Measurements from ENCODE around the gene CBLB.

CBLB gene

GRCh38 chr3:105714453-105714852, 154.4 kb downstream of the CBLB start:
- no peak for DNase-seq (ENCODE audit: low read depth)
- no peak for TF ChIP-seq CTCF (conservative IDR thresholded peaks at IDR 0.05; ENCODE audit: low read depth, low read length)
- no peak overlapping the region for H3K4me3 ChIP-seq (ENCODE audit: low read length)

GRCh38 chr3:105708980-105709379, 159.8 kb downstream of the CBLB start:
- no peak for TF ChIP-seq CTCF (conservative IDR thresholded peaks at IDR 0.05; ENCODE audit: low read depth, low read length)
- no peak overlapping the region for H3K4me3 ChIP-seq (ENCODE audit: low read length)
- DNase-seq (ENCODE audit: low read depth) = no peak

DNA sequence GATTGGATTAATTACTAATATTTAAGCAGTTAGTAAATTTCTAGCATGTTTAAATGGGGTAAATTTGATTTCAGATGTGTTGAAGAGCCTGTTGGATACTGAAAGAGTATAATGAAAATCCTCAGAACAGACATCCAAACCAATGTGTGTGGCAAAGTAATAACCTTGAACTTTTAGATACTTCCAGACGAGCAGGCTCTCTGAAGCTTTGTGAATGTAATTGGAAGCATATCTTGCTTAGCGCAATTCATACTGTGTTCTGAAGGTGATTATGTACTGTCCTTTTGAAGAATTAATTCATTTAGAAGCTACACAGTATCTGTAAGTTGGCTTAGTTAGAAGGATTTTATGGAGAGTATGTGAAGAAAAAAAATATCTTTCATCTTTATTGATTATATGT, 161.8 kb downstream of the CBLB start:
- no peak for DNase-seq (ENCODE audit: low read depth)

GRCh38 chr3:105704726-105705410, 163.9 kb downstream of the CBLB start:
- no peak for DNase-seq (ENCODE audit: low read depth)
- TF ChIP-seq CTCF (conservative IDR thresholded peaks at IDR 0.05; ENCODE audit: low read depth, low read length) = no peak
- no peak overlapping the region for H3K4me3 ChIP-seq (ENCODE audit: low read length)

More for the DNA sequence above, 161.8 kb downstream of the CBLB start:
- TF ChIP-seq CTCF (conservative IDR thresholded peaks at IDR 0.05; ENCODE audit: low read depth, low read length) = no peak
- no peak overlapping the region for H3K4me3 ChIP-seq (ENCODE audit: low read length)

GRCh38 chr3:105700575-105700974, 168.2 kb downstream of the CBLB start:
- DNase-seq (ENCODE audit: low read depth) = no peak
- no peak for TF ChIP-seq CTCF (conservative IDR thresholded peaks at IDR 0.05; ENCODE audit: low read depth, low read length)
- no peak overlapping the region for H3K4me3 ChIP-seq (ENCODE audit: low read length)

DNA sequence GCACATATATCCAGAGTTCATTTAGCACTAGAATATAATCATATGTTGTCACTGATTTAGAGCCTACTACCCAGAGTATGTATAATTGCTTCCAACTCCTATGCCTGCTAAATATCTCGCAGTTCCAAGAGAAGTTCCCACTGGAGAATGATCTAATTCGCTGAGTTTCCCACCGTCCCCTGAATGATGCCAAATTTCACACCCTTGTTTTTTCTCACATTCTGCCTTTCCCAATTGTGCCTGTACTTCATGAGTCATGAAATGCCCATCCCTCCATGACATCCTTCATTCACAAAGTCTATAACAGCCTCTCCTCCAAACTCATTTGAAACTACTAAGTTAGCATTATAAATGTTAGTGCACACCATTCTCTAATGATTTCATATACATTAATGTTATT, 177.2 kb downstream of the CBLB start:
- no peak overlapping the region for H3K4me3 ChIP-seq (ENCODE audit: low read length)
- no peak for DNase-seq (ENCODE audit: low read depth)
- no peak for TF ChIP-seq CTCF (conservative IDR thresholded peaks at IDR 0.05; ENCODE audit: low read depth, low read length)

GRCh38 chr3:105691053-105691452, 177.8 kb downstream of the CBLB start:
- H3K4me3 ChIP-seq (ENCODE audit: low read length) = no peak overlapping the region
- TF ChIP-seq CTCF (conservative IDR thresholded peaks at IDR 0.05; ENCODE audit: low read depth, low read length) = no peak
- DNase-seq (ENCODE audit: low read depth) = no peak
